Measurements from ENCODE around the gene ZNF764. TPM values are rescaled to one million over a fixed set of nuclear protein-coding genes. Genes with fewer than 3 reads are reported as not detected.

The ZNF764 gene
- total RNA-seq, 4 donors from 2014 or later, result 8.3 to 12.0 (median 10.3) TPM

- intact Hi-C loops (cut with DNase I; ENCODE audit: low total_unique reads), result no loop called here
- H3K4me3 ChIP-seq (ENCODE audit: low read depth, poor library complexity, severe bottlenecking), result no peak overlapping the region
- WGBS, 2 donors, result 60 to 70% methylated on average over 4 of the region's 4 CpGs
- TF ChIP-seq POLR2A (IDR thresholded peaks at IDR 0.05), result no peak
- TF ChIP-seq CTCF (IDR thresholded peaks at IDR 0.05), result no peak
- no peak for DNase-seq (ENCODE audit: low spot score in 2 of 2)
These were observed 29.2 kb downstream of the ZNF764 start for GRCh38 chr16:30528799-30529457.

- no peak overlapping the region for H3K4me3 ChIP-seq (ENCODE audit: low read depth, poor library complexity, severe bottlenecking)
- intact Hi-C loops (cut with DNase I; ENCODE audit: low total_unique reads), result no loop called here
- no peak for TF ChIP-seq POLR2A (IDR thresholded peaks at IDR 0.05)
- TF ChIP-seq CTCF (IDR thresholded peaks at IDR 0.05), result no peak
- DNase-seq (ENCODE audit: low spot score in 2 of 2), result peak; percentile 71 to 90
- WGBS, 2 donors, result 8 to 10% methylated on average over 14 of the region's 14 CpGs
These were observed 30.5 kb downstream of the ZNF764 start for GRCh38 chr16:30527635-30528178.

GRCh38 chr16:30526823-30527634 lies 31.1 kb downstream of the ZNF764 start:
- TF ChIP-seq CTCF (IDR thresholded peaks at IDR 0.05) (peak in 1 of 3 donors; percentile 9), POLR2A (IDR thresholded peaks at IDR 0.05) (no peak)

GRCh38 chr16:30526137-30526822 lies 31.9 kb downstream of the ZNF764 start, which contains the start of gene ZNF768:
Gene ZNF768 (minus strand): TSS chr16:30526566. CDS start chr16:30526413, 153 bp downstream.
- peak in 1 of 2 donors; percentile 90 for DNase-seq (ENCODE audit: low spot score in 2 of 2)
- TF ChIP-seq POLR2A (IDR thresholded peaks at IDR 0.05) (no peak), CTCF (IDR thresholded peaks at IDR 0.05) (no peak)
- 1 to 2% methylated on average over 37 to 47 of the region's 73 CpGs for WGBS, 2 donors
- intact Hi-C loops (cut with DNase I; ENCODE audit: low total_unique reads), result no loop called here
- H3K4me3 ChIP-seq (ENCODE audit: low read depth, poor library complexity, severe bottlenecking), result peak within 1 kb of the TSS; percentile 44

More at GRCh38 chr16:30526823-30527634, 31.1 kb downstream of the ZNF764 start:
- intact Hi-C loops (cut with DNase I; ENCODE audit: low total_unique reads), result no loop called here
- peak; percentile 98 to 99 for DNase-seq (ENCODE audit: low spot score in 2 of 2)
- 0 to 1% methylated on average over 25 to 55 of the region's 79 CpGs for WGBS, 2 donors
- peak overlapping the region; percentile 37 for H3K4me3 ChIP-seq (ENCODE audit: low read depth, poor library complexity, severe bottlenecking)

- peak overlapping the region; percentile 44 for H3K4me3 ChIP-seq (ENCODE audit: low read depth, poor library complexity, severe bottlenecking)
- intact Hi-C loops (cut with DNase I; ENCODE audit: low total_unique reads), result no loop called here
- WGBS, 2 donors, result 43 to 44% methylated on average over 4 of the region's 4 CpGs
- DNase-seq (ENCODE audit: low spot score in 2 of 2), result no peak
- TF ChIP-seq POLR2A (IDR thresholded peaks at IDR 0.05) (no peak), CTCF (IDR thresholded peaks at IDR 0.05) (no peak)
These were observed 32.4 kb downstream of the ZNF764 start for GRCh38 chr16:30525844-30526136.

Data from lower leg skin (tissue), 4 donors.